SK-MEL-5 (cell line): ENCODE results near the gene PREX1. TPM values are rescaled to one million over a fixed set of nuclear protein-coding genes. Genes with fewer than 3 reads are reported as not detected.

Source experiments
- DNase-seq: peaks from one replicate; pipeline ENCODE4 v3.0.0-alpha.2; 2016; ENCODE audit warnings: low read depth, low spot score
- in situ Hi-C: cut with HindIII; loops from 2 replicates; pipeline ENCODE4 v1.10.0; 2016; ENCODE audit warnings: low sequenced_read_pairs, high pct_unique_total_duplicates, low pct_unique_long_range_greater_than_20kb
- total RNA-seq: library from RNA; depleted of rRNA; stranded (reverse); fragments of >200 nt; shearing (Covaris generic); gene quantifications from 2 replicates; pipeline ENCODE4 v1.2.3, GENCODE V29; 2014

The PREX1 gene
- total RNA-seq, 1 experiment from 2014 or later, result 10.0 TPM

GRCh38 chr20:48724382-48724781 is 103.4 kb downstream of the PREX1 start:
- DNase-seq, result no peak
- in situ Hi-C loops, result no loop called here

DNA sequence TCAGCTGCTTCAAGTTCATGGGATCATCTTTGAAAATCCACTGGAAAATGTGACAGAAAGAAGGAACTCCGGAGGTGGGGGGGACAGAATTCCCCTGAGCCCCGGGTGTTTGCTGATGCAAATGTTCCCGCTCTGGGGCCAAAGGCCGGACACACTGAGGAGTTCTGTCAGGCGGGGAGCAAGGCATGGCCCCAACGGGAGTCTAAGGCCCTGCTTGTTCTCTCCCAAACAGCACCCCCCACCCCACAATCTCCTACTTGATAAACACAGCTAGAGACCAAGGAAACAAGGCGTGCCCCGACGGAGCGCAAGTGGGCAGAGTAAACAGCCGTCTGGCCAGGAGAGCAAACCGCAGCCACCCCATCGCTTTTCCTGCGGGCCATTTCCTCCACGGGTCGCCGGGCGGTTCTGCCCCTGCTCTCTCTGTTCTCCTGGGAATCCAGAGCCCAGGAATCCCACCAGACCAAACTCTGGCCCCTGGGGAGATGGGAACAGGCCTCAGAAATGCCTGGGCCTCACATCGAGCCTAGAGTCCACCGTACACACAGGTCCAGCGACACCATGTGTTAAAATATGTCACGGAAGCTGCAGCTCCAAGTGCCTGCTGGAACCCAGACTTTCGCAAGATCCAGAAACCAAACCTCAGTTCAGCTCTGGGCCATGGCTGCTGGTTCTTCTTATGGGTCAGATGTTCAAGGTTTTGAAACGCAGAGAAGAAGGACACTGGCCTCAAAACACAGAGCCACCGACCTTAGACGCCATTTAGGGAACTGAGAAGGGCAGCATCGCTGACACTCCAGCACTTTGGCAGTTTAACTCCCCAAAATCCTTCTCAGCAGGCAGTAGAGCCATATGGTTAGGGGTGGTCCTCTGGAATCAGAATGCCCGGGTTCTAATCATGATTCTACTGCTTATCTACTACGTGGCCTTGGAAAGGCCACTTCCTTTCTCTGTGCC is 104.2 kb downstream of the PREX1 start:
- in situ Hi-C loops, result no loop called here
- DNase-seq, result no peak

DNA sequence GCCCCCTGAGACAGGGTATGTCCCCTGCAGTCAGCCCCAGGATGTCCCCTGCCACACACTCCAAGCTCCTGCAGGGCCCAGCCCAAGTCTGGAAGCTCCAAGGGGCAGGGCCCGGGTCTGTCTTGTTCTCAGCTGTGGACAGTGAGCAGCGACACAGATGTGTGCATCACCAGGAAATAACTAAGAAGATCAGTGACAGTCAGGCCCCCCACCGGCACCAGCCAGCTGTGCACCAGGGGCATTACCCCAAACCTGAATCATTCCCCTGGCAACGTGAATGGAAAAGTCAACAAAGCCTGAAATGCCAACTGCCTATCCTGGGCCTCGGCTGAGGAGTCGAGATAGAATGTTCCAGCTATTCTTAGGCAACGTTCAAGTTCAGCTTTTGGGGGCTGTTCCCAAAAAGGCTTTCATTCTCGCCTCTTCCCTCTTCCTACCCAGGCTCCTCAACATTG is 105.0 kb downstream of the PREX1 start:
- no peak for DNase-seq
- in situ Hi-C loops, result no loop called here

GRCh38 chr20:48722002-48722731 is 105.6 kb downstream of the PREX1 start:
- no peak for DNase-seq
- in situ Hi-C loops, result no loop called here

GRCh38 chr20:48721324-48722001 is 106.3 kb downstream of the PREX1 start:
- DNase-seq, result no peak
- in situ Hi-C loops, result no loop called here

GRCh38 chr20:48720256-48720985 is 107.4 kb downstream of the PREX1 start:
- DNase-seq, result no peak

GRCh38 chr20:48719598-48720255 is 108.1 kb downstream of the PREX1 start:
- in situ Hi-C loops, result no loop called here

More at GRCh38 chr20:48720256-48720985, 107.4 kb downstream of the PREX1 start:
- in situ Hi-C loops, result no loop called here

DNA sequence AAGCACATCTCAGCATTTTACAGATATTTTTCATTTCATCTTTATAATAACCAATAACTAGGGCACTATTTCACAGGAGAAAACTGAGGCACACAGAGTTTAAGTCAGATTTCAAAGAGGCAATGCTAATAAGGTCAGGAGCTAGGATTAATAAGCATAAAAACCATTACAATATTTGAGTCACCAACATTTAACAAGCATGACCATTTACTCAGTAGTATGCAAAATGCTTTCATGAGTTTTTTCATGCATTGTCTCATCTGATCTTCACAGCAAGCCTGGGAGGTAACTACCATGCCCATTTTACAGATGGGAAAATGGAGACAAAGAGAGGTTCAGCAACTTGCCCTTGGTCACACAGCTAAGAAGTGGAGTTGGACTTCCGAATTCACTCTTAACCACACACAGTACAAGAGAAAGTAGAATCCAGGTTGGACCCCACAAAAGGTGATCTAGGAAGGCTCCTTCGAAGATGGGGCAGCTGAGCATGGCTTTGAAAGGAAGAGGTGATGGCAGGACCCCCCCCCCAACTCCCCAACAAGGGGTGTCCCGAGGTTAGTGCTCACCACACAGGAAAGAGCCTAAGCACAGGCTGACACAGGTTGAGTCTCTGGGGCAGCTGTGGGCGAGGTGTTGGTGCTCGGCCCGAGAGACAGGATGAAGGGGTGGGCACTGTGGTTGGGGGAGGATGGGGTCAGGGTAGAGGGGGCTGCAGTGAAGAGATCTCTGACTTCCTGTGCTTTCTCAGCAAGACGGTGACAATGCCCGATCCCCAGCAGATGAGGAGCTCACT is 108.8 kb downstream of the PREX1 start:
- in situ Hi-C loops, result no loop called here

More at GRCh38 chr20:48719598-48720255, 108.1 kb downstream of the PREX1 start:
- DNase-seq, result no peak

DNA sequence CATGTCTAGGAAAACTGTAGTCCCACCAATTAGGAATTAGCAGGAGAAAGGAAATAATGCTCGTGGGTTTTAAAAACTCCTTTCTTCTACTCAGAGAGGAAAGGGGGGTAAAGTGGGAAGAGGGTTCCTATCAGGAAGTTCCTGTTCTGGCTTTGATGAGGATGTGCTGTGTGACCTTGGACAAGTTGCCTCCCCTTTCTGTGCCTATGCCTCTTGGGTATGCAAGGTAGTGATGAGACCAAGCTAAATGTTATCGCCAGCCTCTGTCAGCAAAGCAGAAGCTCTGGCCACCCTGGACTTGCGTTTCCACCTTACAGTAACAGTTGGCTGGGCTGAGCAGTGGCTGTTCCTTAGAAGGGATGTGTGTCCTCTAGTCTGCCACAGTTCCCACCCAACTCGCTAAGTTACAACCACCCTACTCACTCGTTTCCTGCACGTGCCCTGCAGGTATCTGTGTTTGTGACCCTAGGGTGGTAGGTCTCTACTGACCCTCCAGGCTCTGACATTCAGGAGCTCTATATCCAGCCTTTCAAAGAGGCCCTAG is 110.0 kb downstream of the PREX1 start:
- DNase-seq, result no peak
- in situ Hi-C loops, result no loop called here

More for the DNA sequence above, 108.8 kb downstream of the PREX1 start:
- DNase-seq, result no peak

- in situ Hi-C loops, result no loop called here
- no peak for DNase-seq
These were observed 110.6 kb downstream of the PREX1 start for GRCh38 chr20:48717095-48717672.

DNA sequence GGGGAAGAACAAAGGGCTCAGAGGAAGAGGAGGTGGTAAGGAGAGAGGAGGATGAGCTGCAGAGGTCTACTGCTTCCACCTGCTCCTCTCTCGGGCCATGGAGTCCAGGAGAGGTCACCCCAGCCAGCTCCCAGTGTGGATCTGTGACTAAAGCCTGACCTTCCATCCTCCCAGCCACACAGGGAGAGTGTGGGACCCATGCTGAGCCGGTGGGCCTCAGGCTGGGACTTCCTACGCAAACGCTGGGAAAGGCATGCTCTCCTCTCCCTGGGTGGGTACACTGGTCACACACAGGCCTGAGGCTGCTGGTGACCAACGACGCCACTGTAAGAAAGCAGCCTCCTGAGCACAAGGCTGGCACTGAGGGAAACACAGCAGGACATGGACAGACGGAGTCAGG is 111.3 kb downstream of the PREX1 start:
- no peak for DNase-seq
- in situ Hi-C loops, result no loop called here

- DNase-seq, result no peak
- in situ Hi-C loops, result no loop called here
These were observed 111.7 kb downstream of the PREX1 start for GRCh38 chr20:48716086-48716485.

DNA sequence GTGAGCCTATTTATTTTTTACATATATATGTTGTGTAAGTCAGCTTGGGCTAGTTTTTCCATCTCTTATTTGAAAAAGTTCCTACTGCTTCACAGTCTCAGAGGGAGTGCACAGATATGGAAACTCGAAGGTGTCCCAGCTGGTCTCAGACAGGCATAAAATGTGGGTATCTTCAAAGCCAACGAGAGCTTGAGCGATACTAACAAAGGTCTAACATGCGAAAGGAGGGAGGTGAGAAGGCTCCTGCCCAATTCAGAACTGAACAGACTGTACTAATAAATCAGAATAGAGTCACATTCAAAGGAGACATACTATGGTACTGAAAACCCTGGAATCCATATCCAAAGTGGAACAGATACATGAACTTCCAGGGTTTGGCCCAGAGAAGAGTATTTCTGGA is 113.0 kb downstream of the PREX1 start:
- DNase-seq, result no peak
- in situ Hi-C loops, result no loop called here

GRCh38 chr20:48711696-48712464 is 115.9 kb downstream of the PREX1 start:
- in situ Hi-C loops, result no loop called here
- no peak for DNase-seq

DNA sequence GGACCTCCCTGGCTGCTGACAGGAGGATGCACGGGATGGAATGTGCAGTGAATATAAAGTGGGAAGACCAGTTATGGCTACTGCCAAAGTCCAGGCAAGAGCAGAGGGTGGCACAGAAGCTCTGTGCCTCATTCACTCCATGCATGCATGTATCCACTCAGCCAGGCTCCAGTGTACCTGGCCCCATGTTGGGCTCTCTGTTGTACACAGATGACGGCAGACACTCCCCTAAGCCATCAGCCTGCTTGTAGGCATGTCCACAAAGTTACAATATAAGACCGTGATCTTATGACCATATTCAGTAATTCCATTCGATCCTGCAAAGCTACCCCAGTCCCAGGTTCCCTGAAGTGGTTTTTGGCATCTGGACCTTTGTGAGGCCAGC is 116.8 kb downstream of the PREX1 start:
- in situ Hi-C loops, result no loop called here

More for the DNA sequence above, 116.8 kb downstream of the PREX1 start:
- no peak for DNase-seq
